Lung microvascular endothelial cell (primary cell): ENCODE results near the gene TRIM43B. TPM values are rescaled to one million over a fixed set of nuclear protein-coding genes. Genes with fewer than 3 reads are reported as not detected.
"Not testable (repeated sequence)": the region's sequence is repeated elsewhere in the genome, so short reads cannot be mapped to it uniquely, and the experiment has no call there.

Experiments used
- DNase-seq, 2 donors: peaks; one replicate each; pipeline versions ENCODE4 v3.0.0 to v3.0.0-alpha.2; 2010; ENCODE audit warnings: low read depth in 2 of 2
- total RNA-seq: library from RNA; depleted of rRNA; stranded (reverse); fragments of >200 nt; gene quantifications from 2 replicates; pipeline ENCODE4 v1.2.1, GENCODE V29; 2014

TRIM43B gene
- total RNA-seq, 1 donor from 2014 or later, result not detected

DNA sequence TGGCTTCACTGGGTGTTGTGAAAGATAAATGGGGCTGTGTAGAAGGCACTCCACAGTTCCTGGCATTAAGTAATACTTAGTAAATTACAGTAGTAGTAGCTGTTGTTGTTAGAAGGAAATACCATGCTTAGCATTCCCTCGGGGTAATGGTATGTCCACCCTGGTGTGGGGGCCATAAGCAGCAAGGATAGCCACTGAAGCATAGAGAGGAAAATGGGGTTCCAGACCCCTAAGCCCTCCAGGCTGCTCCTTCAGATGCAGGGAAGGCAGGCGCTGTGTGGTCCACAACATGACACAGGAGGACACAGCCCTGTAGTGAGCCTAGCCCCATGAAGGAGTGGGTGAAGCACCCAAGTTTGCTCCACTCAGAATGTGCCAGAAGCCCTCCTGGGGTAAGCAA lies 50.6 kb downstream of the TRIM43B start:
- DNase-seq, result not testable (repeated sequence)

DNA sequence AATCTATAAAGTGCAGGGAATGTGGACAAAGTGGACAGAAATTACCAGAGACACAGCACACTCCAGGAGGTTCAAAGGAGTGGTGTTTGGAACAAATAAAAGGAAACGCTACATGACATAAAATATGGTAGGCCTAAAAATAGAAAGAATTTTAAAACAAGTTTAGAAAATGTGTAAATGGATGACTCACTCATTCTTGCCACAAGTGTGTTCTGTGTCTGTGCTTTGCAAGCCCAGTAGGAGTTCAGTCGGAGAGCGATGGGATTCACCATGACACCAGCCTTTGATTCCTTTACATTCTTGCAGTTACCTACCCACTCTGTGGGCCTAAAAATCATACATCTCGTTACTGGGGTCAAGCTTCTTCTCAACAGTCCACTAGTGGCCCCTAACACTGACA lies 51.2 kb downstream of the TRIM43B start:
- DNase-seq, result not testable (repeated sequence)

DNA sequence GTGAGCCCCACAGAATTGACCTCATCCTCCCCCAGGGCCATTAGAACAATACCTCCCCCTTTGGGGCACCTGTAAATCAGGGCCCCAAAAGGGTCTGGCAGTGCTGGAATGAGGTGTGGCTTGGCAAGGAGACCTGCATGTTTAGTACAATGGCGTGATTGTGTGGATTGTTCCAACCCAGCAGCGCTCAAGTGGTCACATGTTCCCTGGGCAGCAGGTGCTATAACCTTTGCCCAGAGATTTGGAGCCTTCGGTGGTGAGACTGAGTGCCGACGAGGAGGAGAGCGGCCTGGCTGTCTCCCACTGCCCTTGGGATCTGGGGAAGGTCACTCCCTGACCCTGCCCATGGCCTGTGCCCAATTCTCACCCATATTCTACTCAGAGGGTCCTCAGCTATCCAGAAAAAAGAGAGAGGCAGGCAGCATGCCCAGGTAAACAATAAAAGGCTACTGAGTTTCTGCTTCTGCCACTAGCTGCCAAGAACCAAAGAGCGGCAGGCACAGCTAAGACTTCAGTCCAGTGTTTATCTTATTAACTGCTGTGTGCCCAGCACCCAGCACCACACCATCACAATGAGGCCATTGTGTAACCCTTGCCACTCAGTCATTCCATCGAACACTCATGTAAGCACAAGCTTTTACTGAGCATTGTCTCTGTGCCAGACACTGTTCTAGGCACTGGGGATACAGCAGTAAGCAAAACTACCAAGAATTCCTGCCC lies 54.6 kb downstream of the TRIM43B start:
- not testable (repeated sequence) for DNase-seq

DNA sequence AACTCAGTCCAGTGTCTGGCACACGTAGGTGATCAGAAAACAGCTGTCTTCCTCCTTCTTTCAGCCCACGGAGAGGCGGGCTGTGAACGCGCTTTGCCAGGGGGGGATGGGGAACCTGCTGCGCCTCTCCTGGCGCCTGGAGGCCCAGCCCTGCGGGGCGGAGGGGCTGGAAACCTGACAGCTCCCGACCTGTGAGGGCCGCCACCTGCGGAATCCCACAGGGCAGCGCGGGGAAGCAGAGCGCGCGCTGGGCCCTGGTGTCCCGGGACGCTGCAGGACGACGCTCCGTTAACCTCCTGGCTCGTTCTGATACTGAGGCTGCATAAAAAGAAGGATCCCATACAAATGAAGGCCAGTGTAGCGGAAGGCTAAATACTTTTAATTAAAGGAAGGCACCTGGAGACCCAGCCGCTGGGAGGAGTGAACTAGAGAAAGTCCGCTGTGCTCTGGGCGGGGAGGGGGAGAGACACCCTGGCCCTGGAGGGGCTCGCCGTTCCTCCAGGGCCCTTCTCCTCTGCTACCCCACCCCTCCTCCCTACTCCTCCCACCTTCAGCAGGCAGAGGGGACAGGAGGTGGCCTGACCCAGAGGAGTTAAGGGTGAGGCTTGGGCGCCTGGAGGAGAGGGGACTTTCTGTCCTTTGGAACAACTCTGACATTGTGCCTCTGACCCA lies 57.2 kb downstream of the TRIM43B start:
- DNase-seq, result not testable (repeated sequence)

Other genes with a start within 250 kb of the TRIM43B start
- 0.20 and 0.22 TPM in 2 replicates for gene PROM2, start 210.3 kb downstream of the TRIM43B start, total RNA-seq
- gene KCNIP3, start 187.4 kb downstream of the TRIM43B start, total RNA-seq, result under 0.01 TPM in 1 of 2 replicates, not detected in the other
- gene FAHD2A, start 82.0 kb downstream of the TRIM43B start, total RNA-seq, result 15.9 and 19.8 TPM in 2 replicates
- gene TRIM43, start 107.2 kb upstream of the TRIM43B start, total RNA-seq, result not detected in 2 replicates